Putamen (tissue), 1 donor: ENCODE measurements around the gene PIN1.
"Not testable (repeated sequence)": the region's sequence is repeated elsewhere in the genome, so short reads cannot be mapped to it uniquely, and the experiment has no call there.

Experiments used
- DNase-seq: peaks from one replicate; pipeline ENCODE4 v3.0.0-alpha.2; 2016; ENCODE audit warnings: low spot score

PIN1 gene

DNA sequence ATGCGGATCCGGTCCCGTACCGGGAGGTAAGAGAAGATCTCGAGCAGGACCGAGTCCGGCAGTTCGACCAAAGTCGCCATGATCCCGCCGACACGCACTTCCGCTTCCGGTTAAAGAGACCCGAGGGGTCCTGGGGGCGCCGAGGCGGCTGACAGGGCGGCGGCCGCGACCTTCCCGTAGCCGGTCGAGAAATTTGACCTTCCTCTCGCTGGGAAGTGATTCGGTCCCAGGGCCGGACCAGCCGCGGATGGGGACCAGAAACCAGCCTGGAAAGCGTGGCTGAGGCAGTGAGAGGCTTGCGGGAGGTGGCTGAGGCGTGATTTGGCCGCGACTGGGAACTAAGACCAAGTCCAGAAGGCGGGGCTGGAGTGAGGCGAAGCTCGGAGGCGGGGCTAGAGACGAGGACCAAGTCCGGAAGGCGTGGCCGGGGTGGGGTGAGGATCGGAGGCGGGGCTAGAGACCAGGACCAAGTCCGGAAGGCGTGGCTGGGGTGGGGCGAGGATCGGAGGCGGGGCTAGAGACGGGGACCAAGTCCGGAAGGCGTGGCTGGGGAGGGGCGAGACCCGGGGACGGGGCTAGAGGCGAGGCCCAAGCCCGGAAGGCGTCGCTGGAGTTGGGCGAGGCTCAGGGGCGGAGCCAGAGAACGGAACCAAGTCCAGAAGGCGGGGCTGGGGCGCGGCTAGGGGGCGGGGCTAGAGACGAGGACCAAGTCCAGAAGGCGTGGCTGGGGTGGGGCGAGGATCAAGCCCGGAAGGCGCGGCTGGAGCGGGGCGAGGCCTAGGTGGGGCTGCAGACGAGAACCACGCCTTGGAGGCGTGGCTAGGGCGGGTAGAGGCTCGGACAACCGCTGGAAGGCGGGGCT is 16.2 kb upstream of the PIN1 start, which contains the start of gene FBXL12:
FBXL12 (minus strand) TSS at position 346 of the 862 bp plus-strand sequence; CDS start at position 80, 266 bp downstream.
- DNase-seq = peak; percentile 100

DNA sequence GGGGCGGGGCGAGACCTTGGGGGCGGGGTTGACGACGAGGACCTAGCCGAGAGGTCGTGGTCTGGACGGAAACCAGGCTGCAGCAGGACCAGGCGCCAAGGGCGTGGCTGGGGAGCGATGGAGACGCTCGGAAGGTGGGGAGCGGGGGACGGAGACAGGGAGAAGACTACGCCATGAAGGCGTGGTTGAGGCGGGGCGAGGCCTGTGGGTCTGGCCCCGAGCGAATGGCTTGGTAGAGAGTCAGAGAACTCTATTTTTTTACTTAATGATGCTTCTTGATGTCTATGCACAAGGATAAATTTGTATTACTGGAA is 15.6 kb upstream of the PIN1 start:
- no peak for DNase-seq

DNA sequence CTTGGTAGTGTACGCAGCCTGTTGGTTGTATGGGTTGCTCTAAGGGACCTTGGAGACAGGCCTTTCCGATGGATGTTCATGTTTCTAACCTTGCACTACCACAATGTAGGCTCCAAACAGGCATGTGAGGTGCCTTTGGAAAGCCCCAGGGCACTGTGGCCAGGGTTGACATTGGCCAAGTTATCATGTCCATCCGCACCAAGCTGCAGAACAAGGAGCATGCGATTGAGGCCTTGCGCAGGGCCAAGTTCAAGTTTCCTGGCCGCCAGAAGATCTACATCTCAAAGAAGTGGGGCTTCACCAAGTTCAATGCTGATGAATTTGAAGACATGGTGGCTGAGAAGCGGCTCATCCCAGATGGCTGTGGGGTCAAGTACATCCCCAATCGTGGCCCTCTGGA is 15.1 kb upstream of the PIN1 start:
- DNase-seq = not testable (repeated sequence)

GRCh38 chr19:9823816-9824215 is 11.3 kb upstream of the PIN1 start:
- no peak for DNase-seq

DNA sequence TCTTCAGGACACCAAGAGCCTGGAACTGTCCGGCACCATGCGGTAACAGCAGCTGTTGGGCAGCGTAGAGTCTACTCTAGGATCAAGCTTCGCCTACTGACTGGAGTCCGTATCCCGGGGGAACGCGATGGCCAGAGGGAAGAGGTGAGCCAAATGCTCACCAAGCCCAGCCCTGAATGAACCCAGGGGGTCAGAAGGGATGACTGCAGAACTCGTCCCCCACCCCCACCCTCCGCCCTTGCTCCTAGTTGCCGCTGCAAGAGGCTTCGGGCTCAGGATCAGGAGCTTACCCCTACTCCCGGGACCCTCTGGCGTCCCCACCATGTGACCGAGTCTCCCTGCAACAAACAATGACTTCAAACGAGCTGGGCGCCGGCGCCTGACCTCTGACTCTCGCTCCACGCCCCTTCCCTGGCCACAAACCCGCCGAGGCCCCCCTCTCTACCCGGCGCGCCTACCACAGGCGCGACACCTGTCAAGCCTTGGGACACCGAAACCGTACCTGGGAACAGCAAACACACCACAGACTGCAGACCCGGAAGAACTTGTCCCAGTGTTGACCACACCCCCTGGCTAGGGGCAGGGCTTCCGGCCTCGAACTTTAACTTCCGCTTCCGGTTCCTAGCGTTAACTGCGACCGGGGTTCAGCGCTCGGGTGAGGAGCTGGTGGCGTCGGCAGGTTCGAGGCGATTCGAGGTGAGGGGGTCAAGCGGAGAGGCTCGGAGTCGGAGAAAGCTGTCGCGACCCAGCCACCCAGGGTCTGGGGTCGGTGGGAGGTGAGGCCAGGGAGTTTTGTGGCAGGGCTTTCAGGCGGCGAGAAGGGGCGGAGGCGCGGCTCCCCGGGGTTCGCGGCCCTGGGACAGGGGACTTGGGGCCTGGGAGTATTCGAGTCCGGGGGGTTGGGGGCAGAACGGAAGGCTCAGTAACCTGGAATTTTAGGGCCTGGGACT is 7.6 kb upstream of the PIN1 start, which contains the start of gene UBL5:
UBL5 (plus strand) TSS at position 630 of the 950 bp plus-strand sequence. CDS start 420 bp downstream, outside the sequence.
- DNase-seq = peak; percentile 90

GRCh38 chr19:9828551-9829063 is 6.5 kb upstream of the PIN1 start:
- no peak for DNase-seq

DNA sequence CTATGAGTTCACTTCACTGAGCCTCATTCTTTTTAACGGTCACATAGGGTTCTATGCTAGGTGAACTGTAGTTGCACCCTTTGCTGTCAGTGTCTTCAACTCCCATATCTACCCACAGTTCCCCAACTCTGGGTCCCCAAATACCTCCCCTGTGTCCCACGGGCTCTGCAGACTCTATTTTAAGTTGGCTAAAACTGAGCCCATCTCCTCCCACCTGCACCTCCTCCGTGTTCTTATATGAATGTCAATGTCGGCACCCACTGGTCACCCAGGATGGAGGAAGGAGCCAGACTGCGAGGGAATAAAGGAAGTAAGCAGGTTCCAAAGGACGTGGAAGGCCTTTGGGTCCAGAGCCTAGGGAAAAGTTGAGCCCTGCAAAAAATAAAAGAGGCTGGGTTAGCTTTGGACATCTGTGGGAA is 802 bp upstream of the PIN1 start:
- DNase-seq = peak; percentile 65

DNA sequence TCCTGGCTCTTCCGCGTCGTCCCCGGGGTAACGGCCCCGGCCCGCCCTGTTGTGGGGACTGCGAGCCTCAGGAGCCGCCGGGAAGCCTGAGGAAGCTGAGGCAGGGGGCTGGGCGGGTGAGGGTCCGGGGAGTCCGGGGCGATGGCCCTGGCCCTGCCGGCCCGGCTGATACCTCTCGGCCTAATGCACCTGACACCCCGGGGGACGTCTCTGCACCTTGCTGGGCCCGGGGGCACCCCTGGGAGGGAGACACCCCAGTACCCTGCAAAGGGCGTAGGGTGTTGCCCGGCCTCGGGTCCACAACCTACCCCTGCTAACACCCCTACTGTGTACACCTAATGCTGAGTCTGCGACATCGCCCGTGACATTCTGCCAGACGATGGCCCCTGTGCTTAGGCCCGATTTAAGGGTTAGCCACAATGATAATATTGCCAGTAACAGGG is 410 bp downstream of the PIN1 start:
- DNase-seq = no peak

- DNase-seq = no peak
Observed at GRCh38 chr19:9836021-9836420, 903 bp downstream of the PIN1 start.

DNA sequence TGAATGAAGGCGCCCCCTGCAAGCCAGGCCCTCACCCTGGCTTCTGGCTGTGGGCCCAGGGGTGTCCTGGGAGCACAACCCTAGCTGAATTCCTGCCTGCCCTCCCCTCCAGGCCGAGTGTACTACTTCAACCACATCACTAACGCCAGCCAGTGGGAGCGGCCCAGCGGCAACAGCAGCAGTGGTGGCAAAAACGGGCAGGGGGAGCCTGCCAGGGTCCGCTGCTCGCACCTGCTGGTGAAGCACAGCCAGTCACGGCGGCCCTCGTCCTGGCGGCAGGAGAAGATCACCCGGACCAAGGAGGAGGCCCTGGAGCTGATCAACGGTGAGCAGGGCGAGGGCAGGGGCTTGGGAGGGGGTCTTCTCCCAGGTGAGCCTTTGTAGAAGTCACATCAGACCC is 3.2 kb downstream of the PIN1 start:
- DNase-seq = no peak

GRCh38 chr19:9839415-9839814 is 4.3 kb downstream of the PIN1 start:
- DNase-seq = no peak

DNA sequence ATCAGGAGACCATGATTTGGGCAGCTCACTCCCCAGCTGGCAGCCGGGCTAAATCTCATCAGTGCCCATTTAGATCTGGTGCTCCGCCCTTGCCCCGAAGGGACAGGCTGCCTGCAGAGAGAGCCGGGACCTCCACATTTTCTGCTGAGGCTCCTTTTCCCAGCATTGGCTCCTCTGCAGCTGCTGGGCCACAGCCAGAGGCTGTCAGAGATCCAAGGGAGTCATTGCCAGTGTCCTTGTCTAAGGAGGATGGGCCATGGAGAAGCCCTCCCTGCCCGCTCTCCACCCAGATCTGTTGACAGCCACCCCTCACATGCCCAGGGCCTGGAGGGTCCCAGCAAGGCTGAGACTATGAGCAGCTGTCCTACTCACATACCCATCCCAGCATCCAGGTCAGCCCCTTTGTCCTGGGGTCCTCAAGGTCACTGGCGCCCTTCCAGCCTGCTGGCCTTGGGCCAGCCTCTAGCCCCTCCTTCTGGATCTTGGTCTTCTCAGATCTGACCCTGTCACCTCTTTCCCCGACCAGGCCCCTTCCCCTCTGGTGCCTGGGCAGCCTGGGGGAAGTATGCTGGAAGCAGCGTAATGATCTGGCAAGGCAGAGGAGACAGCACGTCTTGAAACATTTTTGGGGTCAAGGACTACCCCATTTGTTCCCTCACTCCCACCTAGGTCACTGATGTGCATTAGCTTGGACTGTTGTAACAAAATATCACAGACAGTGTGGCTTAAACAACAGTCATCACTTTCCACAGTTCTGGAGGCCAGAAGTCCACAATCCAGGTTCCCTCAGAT is 7.9 kb downstream of the PIN1 start:
- no peak for DNase-seq

- DNase-seq = not testable (repeated sequence)
Observed at GRCh38 chr19:9843626-9844273, 8.6 kb downstream of the PIN1 start.

DNA sequence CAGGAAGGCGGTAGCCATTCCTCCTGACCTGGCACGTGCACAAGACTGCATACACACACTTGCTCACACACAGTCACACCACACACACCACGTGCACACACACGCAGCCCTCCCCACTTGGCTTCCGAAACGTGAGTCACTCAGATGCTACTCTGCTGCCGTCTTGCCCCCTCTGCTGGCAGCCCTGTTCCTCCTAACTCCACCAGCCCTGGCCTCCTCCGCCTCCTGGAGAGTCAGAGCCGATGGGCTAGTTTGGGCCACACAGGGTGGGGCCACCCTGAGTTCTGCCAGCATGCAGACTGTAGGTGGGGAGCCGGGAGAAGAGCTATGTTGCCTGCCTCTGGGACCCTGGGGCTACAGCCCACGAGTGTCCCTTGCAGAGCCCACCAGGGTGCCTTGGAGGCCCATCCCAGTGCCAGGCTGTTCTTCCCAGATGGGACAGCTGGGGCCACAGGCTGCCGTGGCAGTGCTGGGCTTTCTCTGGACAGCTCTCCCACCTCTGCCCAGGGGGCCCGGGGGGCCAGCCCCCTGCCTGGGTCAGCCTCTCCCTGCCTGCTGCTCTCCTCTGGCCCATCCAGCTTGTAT is 12.1 kb downstream of the PIN1 start:
- no peak for DNase-seq

DNA sequence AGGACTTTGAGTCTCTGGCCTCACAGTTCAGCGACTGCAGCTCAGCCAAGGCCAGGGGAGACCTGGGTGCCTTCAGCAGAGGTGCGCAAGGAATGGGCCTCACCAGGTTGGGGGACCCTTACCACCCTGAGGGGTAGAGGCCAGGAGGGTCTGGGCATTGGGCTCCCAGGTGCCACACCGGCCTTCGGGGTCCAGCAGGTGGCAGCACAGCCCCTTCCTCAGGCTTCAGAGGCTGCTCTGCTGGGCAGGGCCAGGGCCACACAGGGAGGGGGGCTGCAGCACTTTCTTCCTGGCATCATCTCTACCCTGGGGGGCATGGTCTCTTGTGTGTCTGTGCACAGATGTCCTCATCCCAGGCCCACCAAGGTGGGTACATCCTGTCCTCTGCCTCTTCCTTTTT is 12.9 kb downstream of the PIN1 start:
- no peak for DNase-seq

DNA sequence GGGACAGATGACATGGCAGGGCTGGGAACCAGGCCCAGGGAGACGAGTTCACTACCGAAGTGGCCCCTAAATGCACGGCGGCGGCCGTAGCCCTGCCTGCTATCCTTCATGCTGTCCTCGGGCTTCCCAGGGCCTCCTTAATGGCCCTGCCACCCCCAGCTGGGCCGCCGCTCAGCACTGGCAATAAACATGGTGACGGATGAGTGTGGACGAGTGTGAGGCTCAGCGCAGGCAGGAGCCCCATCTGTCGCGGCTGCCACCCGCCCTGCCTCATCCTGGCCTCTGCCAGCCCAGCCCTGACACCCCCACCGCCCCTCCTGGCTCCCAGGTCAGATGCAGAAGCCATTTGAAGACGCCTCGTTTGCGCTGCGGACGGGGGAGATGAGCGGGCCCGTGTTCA is 13.6 kb downstream of the PIN1 start:
- no peak for DNase-seq

DNA sequence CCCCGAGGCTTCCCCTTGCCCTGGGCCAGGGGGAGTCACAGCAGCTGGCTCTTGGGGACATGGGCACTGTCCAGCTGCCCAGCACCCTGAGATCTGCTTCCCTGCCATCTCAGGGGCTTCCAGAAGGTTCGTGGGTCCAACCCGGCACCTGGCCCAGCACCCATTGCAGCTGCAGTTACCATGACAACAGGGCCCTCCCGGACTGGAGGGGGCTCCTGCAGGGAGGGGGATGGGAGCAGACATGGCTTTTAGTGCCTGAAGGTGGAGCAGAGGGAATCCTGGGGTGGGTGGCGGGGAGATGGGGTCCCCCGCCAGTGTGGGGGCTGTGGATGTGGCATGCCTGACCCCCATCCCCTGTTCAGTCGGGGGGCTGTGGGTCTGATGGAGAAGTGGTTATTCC is 14.7 kb downstream of the PIN1 start:
- no peak for DNase-seq

DNA sequence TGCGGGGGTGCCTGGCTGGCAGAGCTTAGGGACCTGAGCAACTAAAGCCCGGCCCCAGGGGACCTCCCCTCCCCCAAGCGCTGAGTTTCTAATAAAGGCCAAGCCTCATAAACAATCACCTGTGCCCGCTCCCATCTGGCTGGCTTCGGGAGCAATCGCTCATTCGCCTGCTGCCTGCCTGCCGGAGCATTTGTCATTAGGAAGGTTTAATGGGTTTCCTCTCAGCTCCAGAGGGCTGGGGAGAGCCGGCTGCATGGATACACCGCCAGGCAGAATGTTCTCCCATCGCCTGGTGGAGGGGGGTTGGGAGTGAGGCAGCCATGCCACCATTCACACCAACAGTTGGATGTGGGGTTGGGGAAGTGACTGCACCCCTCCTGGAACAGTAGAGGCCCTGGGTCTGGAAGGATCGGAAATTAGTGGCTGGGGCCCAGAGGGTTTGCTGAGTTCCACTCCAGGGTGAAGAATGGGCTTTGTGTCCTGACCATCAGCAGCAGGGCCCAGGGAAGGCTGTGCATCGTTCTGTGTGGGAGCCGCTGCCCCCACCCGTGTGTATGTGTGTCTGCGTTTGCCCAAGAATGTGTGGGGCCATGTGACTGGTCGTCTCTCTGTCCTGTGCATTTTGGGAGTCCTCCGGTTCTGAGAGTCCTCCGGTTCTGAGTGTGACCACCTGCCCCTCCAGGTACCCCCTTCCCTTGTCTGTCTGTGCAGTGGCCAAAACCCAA is 15.3 kb downstream of the PIN1 start:
- no peak for DNase-seq

DNA sequence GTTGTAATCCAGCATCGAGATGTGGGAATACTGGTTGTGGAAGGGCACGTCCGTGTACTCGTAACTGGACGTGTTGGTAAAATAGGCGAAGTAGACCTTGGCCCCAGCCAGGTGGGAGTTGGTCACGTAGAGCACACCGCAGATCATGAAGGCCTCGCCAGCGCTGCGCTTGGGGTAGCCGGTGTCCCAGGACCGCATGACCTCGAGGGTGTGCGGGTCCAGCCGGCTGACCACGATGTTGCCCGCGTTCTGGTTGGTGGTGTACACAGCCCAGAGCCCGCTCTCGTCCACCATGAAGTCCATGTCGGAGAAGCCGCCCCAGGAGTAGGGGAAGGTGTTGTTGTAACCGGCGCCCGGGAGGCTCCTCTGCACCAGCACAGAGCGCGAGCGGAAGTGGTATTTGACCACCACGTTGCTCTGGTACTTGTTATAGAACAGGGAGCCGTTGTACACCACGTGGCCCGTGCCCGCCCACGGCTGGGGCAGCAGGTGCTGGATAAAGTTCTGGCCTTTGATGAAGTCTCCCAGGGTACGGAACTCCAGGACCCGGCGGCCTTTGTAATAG is 19.2 kb downstream of the PIN1 start:
- no peak for DNase-seq

- DNase-seq = no peak
Observed at GRCh38 chr19:9856609-9857008, 21.5 kb downstream of the PIN1 start.
